COLO668 (cell line): Measurements from ENCODE around the gene RNPS1.
"Not testable (repeated sequence)": the region's sequence is repeated elsewhere in the genome, so short reads cannot be mapped to it uniquely, and the experiment has no call there.

Experiments used
- DNase-seq: peaks from one replicate; lab custom pipeline; 2025; ENCODE audit not compliant: unreplicated experiment; lab: John Stamatoyannopoulos, UW

RNPS1 gene

DNA sequence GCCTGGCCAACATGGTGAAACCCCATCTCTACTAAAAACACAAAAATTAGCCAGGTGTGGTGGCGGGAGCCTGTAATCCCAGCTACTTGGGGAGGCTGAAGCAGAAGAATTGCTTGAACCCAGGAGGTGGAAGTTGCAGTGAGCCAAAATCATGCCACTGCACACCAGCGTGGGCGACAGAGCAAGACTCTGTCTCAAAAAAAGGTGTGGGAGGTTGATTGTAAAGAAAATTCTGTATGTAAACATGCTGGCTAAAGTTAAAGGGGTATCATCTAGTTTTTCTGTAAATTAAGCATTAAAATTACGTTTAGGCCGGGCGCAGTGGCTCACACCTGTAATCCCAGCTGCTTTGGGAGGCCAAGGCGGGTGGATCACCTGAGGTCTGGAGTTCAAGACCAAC is 9.4 kb downstream of the RNPS1 start:
- DNase-seq, result not testable (repeated sequence)

DNA sequence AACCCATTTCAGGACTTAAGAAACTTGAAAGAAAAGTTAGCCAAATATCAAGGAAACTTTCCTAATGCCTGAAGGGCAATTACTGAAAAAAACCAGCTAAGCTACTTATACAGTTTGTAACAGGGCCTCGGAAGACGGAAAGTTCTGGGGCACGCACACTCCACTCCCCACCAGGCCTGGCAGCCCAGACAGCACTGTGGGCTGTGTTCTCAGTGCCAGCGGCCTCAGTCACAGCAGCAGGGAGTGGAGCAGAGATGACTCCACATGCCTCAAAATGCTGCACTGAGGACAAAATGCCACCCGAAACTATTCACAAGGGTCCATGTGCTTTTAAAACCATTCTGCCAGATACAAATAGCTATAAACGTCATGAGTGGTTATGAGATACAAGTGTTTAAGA is 10.2 kb downstream of the RNPS1 start:
- no peak for DNase-seq

DNA sequence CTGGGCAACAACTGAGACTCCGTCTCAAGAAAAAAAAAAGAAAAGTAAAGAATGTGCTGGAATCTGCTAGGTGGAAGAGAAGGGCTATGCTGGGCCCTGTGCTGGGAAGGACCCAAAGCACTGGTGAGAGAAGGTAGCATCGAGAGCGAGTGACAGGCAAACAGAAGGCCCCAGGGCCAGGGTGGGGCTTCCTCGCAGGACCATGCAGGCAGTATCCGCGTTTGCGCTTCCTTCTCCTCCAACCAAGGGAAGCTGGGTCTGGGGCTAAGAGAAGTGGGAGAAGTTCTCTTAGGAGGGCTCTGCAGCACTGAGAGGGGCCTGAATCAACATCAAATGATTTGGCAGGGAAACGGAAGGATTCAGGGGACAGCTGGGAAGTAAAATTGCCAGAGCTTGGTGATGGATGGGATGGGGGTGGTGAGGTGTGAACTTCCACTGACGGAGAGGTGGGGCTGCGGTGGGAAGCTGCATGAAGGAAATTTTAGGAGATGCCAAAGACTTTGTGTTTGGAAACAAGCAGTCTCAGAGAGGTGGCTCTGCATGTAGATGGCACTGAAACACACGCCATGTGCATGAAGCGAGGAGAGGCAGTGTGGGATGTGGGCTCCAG is 11.3 kb downstream of the RNPS1 start:
- no peak for DNase-seq

DNA sequence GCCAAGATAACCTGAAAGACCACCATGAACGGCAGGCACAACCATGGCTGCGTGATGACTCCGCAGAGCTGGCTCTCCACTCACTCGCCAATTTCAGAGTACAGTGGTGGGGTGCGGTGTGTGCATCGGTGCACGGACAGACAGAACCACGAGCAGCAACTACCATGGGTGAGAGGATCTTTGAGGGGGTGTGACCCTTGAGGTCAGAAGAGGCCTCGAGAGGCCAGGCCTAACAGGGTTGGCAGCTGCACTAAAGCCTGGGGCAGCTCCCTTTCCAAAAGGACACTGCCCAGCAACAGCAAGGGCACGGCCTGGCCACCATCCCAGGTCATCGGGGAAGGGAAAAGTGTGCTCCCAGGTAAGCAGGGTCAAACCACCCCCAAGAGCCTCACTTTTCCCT is 14.6 kb downstream of the RNPS1 start:
- DNase-seq, result no peak

DNA sequence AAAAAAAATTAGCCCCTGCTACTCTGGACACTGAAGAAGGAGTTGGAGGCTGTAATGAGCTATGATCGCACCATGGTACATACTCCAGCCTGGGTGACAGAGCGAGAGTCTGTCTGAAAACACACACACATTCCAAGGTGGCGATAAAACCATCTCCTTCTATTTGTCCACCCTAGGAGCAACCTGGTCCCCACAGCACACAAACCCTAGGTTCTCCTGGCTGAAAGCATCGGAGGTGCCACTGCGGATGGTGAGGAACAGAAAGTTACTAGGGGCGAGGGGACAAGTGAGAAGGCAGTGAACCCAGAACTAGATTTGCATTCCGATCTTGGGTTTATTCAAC is 15.1 kb downstream of the RNPS1 start:
- DNase-seq, result no peak

DNA sequence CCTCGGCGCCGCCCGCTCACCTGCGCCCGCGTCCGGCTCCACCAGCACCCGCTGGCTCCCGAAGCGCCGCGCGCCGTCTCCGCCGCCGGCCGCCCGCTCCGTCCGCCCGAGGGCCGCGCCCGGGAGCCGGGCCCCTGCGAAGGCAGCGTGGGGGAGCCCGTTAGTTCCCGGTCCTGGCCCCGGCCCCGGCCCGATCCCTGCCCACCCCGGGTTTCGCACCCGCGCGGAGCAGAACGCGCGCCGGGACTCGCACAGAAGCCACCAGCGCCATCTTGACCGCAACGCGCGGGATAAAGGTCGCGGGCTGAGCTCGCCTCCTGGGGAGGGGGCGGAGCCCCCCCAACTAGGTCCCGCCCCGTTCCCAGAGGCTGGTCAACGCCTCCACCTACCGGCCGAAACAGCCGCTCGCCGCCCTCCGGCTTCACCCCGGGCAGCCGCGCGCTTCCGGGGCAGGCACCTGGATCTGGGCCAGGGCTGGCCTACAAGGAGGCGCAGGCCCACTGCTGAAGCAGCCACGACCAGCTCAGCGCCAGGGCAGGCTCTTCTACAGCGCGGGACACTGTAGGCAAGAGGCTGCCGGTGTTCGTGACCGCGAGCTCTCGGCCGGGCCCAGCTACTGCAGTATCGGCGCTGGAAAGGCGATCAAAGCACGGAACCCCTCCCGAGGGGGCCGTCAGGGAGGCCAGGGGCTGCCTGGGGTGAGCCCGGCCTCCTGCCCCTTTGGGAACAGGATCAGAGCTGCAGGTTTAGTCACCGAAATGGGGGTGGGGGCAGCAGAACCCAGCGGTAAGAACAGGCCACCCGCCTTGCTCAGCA is 16.4 kb downstream of the RNPS1 start, which contains the start of gene ECI1:
TSS of gene ECI1 (minus strand) at position 292 of the 816 bp plus-strand sequence. CDS start at position 271, 21 bp downstream.
- DNase-seq, result peak; percentile 97

DNA sequence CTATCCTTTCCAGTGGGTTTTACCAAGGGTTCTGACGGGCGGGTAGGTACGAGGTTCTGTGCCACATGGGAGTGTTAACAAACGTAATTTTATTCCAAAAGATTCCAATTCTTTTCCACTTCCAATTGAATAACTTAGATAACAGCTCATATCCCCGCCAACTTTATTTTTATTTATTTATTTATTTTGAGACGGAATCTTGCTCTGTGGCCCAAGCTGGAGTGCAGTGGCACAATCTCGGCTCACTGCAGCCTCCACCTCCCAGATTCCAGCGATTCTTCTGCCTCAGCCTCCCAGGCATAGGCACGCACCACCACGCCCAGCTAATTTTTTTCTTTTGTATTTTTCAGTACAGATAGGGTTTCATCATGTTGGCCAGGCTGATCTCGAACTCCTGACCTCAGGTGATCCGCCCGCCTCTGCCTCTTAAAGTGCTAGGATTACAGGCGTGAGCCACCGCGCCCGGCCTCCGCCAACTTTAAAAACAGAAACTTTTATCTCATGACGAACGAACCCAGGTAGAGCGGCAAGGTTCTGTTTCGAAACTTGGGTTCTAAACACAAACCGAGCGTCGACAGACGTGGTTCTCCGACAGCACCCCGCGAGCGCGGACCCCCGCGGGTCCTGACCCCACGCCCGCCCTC is 17.2 kb downstream of the RNPS1 start:
- DNase-seq, result no peak

DNA sequence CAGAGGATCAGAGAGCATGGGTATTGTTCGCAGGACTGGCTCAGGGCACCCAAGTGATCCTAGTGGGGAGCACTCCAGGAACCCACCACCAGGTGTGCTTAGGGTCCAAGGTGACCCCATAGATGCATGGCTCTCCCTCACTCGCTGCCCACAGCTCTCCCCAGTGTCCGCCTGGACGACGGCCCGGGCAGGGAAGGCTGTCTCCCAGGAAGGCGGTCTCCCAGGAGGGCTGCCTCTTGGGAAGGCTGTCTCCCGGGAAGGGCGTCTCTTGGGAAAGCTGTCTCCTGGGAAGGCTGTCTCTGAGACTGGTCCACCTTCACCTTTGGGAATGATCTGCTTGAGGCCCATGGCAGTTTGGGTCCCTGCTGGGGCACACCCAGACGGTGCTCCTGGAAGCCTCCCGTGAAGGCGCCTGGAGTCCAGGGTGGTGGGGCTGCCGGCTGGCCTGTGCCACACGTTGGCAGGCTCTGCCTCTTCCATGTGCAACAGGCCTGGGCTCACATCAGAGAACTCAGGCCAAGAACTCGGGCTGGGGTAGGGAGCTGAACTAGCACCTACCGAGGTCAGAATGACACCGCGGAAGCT is 21.5 kb downstream of the RNPS1 start:
- no peak for DNase-seq

DNA sequence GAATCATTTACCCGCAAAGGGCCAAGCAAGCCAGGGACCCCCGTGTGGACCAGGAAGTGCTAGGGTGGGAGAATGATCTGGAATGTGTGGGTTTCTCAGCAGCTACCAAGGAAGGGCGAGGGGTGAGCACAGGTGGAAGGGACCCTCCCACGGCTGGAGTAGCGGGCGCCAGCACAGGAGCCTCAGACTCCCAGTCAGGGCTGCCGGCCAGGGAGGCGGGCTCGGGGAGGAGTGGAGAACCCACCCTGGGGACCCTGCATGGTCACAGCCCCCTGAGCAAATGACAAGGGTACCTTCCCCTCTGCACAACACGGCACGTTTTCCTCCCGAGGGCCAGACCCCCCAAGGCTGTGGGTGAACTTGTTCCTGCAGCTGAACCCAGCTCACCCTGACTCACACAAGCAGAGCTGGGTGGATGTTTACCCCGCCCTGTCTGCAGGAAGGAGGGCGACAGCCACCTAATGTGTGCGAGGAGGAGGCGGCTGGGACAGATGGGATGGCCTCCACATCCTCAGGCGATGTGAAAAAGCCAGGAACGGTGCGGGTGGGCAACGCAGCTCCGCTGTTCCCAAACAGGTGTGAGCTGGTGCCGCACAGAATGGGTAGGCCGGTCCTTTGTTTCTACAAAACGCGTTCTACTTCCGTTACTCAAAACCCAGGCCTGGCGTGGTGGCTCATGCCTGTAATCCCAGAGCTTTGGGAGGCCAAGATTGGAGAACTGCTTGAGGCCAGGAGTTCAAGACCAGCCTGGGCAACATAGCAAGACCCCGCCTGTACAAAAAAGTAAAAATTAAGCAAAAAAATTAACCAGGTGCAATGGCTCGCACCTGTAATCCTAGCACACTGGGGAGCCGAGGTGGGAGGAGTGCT is 22.8 kb downstream of the RNPS1 start:
- no peak for DNase-seq

DNA sequence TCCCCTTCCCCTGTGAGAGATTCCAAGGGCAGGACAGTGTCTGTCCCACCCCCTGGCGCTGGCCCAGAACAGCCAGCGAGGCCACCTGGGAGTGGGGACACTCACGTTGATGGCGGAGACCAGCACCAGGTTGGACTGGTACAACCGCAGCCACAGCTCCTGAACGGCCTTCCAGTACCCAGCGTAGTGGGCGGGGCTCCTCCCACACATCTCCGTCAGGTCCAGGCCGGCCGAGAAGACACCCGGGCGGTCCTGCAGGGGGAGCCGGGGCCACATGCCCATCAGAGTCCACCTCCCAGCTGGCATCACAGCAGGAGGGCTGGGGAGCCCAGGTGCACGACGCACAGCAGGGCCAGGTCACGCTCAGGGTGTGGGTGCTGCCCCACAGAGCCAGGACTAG is 23.6 kb downstream of the RNPS1 start:
- peak; percentile 45 for DNase-seq

DNA sequence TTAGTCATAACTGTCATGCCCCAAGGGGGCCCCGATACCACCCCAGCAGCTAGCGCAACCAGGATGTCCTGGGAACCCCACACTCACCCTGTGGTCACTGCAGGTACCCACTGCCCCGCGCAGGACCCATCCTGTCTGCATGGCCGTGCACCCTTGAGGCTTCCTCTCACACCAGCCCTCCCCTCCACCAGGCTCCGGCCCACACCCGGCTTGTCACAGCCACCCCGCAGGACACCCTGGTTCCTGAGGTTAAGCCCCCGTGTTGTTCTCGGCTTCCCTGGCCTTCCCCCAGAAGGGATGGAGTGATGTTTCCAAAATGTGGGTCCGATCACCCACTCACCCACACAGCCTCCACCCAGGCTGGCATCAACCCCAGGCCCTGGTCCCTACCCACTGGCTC is 24.1 kb downstream of the RNPS1 start:
- no peak for DNase-seq

DNA sequence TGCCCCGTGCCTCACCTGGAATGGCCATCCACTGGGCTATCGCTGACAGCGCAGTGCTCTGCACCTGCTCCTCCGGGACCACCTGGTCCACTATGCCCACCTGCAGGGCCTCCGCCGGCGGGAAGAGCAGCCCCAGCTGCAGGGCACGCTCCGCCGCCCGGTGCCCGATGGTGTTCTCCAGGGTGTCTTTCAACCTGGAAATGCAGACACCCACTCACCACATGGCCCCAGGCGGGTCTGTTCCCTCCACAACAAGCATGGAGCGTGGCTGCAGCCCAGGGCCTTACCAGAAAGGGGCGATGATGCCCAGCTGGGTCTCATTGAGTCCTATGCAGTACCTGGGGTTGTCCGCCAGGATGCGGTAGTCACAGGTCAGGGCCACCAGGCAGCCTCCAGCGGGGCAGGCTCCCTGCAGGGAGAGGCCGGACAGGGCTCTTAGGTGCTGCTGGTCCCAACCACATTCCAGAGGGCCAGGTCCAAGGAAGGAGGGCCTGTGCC is 24.8 kb downstream of the RNPS1 start:
- no peak for DNase-seq

DNA sequence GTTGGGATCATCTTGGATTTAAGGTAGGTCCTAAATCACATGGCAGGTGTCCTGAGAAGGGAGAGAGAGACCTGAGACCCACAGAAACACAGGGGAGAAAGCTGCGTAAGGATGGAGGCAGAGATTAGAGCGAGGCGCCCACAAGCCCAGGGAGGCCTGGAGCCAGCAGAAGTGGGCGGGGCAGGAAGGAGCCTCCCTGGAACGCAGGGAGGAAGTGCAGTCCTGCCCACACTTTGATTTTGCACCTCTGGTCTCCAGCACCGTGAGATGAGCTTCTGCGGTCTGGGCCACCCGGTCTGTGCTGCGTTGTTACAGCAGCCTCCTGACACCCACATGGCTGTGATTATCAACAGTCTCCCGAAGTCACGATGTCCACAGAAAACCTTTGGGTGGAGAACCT is 25.3 kb downstream of the RNPS1 start:
- DNase-seq, result no peak

DNA sequence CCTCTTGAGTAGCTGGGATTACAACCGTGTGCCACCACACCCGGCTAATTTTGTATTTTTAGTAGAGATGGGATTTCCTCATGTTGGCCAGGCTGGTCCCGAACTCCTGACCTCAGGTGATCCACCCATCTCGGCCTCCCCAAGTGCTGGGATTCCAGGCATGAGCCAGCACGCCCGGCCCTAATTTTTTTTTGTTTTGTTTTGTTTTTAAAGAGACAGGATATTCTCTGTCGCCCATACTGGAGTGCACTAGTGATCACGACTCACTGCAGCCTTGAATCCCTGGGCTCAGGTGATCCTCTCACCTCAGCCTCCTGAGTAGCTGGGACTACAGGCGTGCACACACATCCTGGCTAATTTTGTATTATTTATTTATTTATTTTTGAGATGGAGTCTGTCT is 27.6 kb downstream of the RNPS1 start:
- not testable (repeated sequence) for DNase-seq

DNA sequence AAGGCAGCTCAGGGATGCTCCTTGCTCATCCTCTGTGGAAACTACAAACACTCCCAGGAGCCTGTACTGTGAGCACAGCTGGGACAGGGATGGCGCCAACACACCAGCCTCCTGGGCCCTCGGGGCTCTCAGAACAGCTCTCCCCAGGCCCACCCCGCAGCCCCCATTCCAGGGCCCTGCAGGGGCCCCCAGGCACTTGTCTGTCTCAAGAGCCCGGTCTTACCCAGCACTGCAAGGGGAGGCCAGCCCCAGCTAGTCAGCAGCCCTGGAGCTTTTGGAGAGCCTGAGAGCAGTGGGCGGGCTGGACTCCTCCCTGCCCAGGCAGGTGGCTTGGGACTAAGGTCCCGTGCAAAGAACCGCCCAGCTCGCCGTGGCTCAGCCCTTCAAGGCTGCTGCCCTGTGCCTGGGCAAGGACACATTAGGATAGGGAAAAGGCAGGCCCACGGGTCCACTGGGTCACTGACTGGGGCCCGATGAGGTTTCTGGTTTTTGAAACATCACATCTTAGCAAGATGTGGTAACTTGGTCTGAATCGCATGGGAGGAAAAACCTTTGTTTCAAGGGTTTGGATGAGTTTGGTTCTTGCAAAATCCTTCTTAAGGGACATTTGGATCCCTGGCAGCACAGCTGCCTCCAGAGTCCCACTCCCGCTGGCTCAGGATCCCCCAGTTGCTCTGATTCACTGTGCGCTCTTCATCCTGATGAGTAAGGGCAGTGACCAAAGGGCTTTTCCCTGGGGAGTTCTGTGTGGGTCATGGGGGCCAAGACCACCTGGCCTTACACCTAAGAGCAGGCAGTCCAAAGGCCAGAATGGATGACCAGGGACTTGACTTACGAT is 28.9 kb downstream of the RNPS1 start:
- no peak for DNase-seq

DNA sequence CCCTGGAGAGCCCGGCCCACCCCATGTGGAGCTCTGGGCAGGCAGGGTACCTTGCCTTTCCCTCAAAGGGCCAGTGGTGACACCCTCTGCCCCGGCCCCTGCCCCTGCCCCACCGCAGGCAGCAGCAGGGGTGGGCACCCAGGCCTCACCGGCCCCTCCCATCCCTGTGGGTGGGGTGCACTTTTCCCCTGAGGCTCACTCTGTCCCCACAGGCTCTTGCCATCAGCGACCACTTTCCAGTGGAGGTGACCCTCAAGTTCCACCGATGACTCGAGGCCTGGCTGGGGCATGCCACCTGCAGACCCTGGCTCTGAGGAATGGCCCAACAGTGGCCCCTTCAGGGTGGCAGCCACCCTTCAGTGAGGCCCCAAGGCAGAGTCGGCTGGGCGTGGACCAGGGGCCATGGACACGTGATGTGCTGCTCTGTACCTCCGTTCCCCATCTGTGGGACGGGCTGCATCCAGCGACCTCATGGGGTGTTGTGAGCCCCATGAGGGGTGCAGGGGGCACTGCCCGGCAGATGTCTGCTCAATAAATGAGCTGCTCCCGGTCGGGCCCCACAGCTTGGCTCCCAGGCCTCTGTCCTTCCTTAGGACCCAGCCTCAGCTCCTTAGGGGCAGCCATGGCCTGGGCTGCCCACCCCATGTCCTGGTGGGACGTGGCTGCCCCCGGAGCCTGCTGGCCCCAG is 29.6 kb downstream of the RNPS1 start:
- DNase-seq, result no peak

DNA sequence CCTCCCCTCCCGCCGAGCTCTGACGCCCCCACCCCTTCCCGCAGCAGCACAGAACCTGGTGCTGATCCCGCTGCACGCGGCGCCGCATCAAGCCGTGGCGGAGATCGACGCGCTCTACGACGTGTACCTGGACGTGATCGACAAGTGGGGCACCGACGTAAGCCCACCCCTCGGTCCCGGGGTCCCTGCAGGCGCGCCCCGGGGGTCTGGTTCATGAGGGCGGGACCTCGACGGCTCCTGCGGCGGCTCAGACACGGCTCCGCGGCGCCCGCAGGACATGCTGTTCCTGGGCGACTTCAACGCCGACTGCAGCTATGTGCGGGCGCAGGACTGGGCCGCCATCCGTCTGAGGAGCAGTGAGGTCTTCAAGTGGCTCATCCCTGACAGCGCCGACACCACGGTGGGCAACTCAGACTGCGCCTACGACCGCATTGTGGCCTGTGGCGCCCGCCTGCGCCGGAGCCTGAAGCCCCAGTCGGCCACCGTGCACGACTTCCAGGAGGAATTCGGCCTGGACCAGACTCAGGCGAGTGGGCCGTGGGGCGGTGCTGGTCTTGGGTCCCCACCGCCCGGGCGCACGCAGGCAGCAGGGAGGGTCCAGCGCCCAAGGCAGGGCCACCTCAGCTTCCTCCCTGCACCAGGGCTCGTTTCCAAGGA is 30.3 kb downstream of the RNPS1 start:
- no peak for DNase-seq

DNA sequence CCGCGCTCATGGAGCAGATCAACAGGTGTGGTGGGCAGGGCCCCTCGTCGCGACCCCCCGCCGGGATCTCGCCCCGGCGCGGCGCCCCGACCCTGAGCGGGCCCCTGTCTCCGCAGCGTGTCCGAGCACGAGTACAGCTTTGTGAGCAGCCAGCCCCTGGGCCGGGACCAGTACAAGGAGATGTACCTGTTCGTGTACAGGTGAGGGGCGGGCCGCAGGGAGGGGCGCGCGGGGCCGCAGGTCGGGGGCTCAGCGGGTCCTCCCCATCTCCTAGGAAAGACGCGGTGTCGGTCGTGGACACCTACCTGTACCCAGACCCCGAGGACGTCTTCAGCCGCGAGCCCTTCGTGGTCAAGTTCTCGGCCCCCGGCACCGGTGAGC is 30.8 kb downstream of the RNPS1 start:
- DNase-seq, result no peak
